Measurements from ENCODE around the gene PAWR. TPM values are rescaled to one million over a fixed set of nuclear protein-coding genes. Genes with fewer than 3 reads are reported as not detected.
"Not testable (repeated sequence)": the region's sequence is repeated elsewhere in the genome, so short reads cannot be mapped to it uniquely, and the experiment has no call there.

Gene PAWR
- total RNA-seq, 4 donors from 2014 or later, result 54.8 to 159 (median 65.8) TPM

- Histone ChIP-seq H3K27me3 (no peaks in the 10 kb centered on the region), H3K27ac (no peak overlapping the region), H3K4me1 (no peaks in the 10 kb centered on the region), H3K4me3 (no peak overlapping the region), H3K9me3 (peaks cover 0 to 32% (median 8%) of the 10 kb centered on the region in 4 donors), H3K36me3 (peaks cover 0 to 43% (median 0%) of the 10 kb centered on the region in 3 donors)
- TF ChIP-seq EP300 (IDR thresholded peaks at IDR 0.05) (no peak), POLR2A (IDR thresholded peaks at IDR 0.05) (no peak), CTCF (IDR thresholded peaks at IDR 0.05) (no peak)
- no peak for DNase-seq (ENCODE audit: low spot score in 2 of 2)
- 100% methylated on average over 1 to 3 of the region's 3 CpGs for WGBS, 2 donors
These were observed 121.1 kb downstream of the PAWR start for GRCh38 chr12:79569679-79570078.

GRCh38 chr12:79567175-79567563, 123.6 kb downstream of the PAWR start:
- Histone ChIP-seq H3K9me3 (peaks cover 0 to 17% (median 5%) of the 10 kb centered on the region in 4 donors), H3K4me1 (no peaks in the 10 kb centered on the region), H3K36me3 (peaks cover 0 to 20% (median 0%) of the 10 kb centered on the region in 3 donors), H3K27me3 (no peaks in the 10 kb centered on the region), H3K4me3 (no peak overlapping the region), H3K27ac (no peak overlapping the region)
- 91 to 92% methylated on average over 1 of the region's 1 CpG for WGBS, 2 donors
- no peak for TF ChIP-seq EP300 (IDR thresholded peaks at IDR 0.05)
- no peak for TF ChIP-seq CTCF (IDR thresholded peaks at IDR 0.05)
- no peak for TF ChIP-seq POLR2A (IDR thresholded peaks at IDR 0.05)
- no peak for DNase-seq (ENCODE audit: low spot score in 2 of 2)

GRCh38 chr12:79566452-79567174, 124.2 kb downstream of the PAWR start:
- H3K27ac ChIP-seq, result peak overlapping the region in 1 of 4 donors; percentile 14
- TF ChIP-seq EP300 (IDR thresholded peaks at IDR 0.05), result no peak
- no peak overlapping the region for H3K4me3 ChIP-seq
- peaks cover 0 to 15% (median 0%) of the 10 kb centered on the region in 3 donors for H3K36me3 ChIP-seq
- no peaks in the 10 kb centered on the region for H3K4me1 ChIP-seq
- no peak for DNase-seq (ENCODE audit: low spot score in 2 of 2)
- 67 to 71% methylated on average over 4 of the region's 4 CpGs for WGBS, 2 donors
- peaks cover 0 to 17% (median 3%) of the 10 kb centered on the region in 4 donors for H3K9me3 ChIP-seq
- no peaks in the 10 kb centered on the region for H3K27me3 ChIP-seq

GRCh38 chr12:79564727-79565350, 125.9 kb downstream of the PAWR start:
- not testable (repeated sequence) for H3K4me3 ChIP-seq; H3K36me3 ChIP-seq; H3K4me1 ChIP-seq; H3K27me3 ChIP-seq; H3K27ac ChIP-seq; DNase-seq (ENCODE audit: low spot score in 2 of 2)
- peaks cover 0 to 18% (median 0%) of the 10 kb centered on the region in 4 donors for H3K9me3 ChIP-seq
- WGBS, 2 donors, result 97 to 98% methylated on average over 14 to 21 of the region's 29 CpGs

GRCh38 chr12:79563021-79563740, 127.6 kb downstream of the PAWR start:
- WGBS, 2 donors, result 60 to 71% methylated on average over 3 of the region's 3 CpGs
- H3K27me3 ChIP-seq, result no peaks in the 10 kb centered on the region
- no peak overlapping the region for H3K27ac ChIP-seq
- no peak for DNase-seq (ENCODE audit: low spot score in 2 of 2)
- H3K36me3 ChIP-seq, result no peaks in the 10 kb centered on the region
- H3K9me3 ChIP-seq, result peaks cover 0 to 18% (median 0%) of the 10 kb centered on the region in 4 donors
- no peak overlapping the region for H3K4me3 ChIP-seq
- TF ChIP-seq CTCF (IDR thresholded peaks at IDR 0.05) (no peak), POLR2A (IDR thresholded peaks at IDR 0.05) (no peak), EP300 (IDR thresholded peaks at IDR 0.05) (no peak)
- H3K4me1 ChIP-seq, result peaks cover 0 to 2% (median 0%) of the 10 kb centered on the region in 4 donors
